ENCODE data around the gene P2RX5. TPM values are rescaled to one million over a fixed set of nuclear protein-coding genes. Genes with fewer than 3 reads are reported as not detected.

The P2RX5 gene
- total RNA-seq, 1 experiment from 2014 or later: 0.66 TPM

DNA sequence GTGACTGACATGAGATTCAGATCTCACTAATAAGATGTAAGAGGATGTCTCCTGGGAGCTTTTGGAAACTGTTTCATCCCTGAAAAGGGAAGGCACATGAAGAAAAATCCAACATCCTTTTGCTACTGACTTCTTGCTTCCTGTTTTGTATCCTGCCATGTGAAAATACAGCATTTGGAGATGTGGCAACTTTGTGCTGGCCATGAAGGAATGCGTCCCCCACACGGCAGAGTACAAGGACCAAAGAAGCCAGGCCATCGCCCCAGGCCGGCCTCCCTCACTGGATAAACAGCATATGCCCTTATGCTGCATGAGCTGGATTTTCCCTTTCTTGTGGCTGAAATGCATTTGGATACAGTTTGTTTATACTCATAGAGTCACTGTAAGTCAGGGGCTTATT, 22.2 kb upstream of the P2RX5 start:
- no TSS peak for BruUV-seq (replicated peaks)
- no peaks in the 10 kb centered on the region for H3K27me3 Mint-ChIP-seq (ENCODE audit: insufficient read depth, unreplicated experiment)
- no peak overlapping the region for H3K27ac Mint-ChIP-seq (ENCODE audit: unreplicated experiment)
- H3K36me3 Mint-ChIP-seq (ENCODE audit: insufficient read depth, unreplicated experiment): peaks cover 29% of the 10 kb centered on the region
- intact Hi-C loops (cut with micrococcal nuclease; ENCODE audit: unreplicated experiment): no loop called here
- no peaks in the 10 kb centered on the region for H3K4me1 ChIP-seq
- H3K9me3 ChIP-seq: no peaks in the 10 kb centered on the region
- TF ChIP-seq, protein P1, sequence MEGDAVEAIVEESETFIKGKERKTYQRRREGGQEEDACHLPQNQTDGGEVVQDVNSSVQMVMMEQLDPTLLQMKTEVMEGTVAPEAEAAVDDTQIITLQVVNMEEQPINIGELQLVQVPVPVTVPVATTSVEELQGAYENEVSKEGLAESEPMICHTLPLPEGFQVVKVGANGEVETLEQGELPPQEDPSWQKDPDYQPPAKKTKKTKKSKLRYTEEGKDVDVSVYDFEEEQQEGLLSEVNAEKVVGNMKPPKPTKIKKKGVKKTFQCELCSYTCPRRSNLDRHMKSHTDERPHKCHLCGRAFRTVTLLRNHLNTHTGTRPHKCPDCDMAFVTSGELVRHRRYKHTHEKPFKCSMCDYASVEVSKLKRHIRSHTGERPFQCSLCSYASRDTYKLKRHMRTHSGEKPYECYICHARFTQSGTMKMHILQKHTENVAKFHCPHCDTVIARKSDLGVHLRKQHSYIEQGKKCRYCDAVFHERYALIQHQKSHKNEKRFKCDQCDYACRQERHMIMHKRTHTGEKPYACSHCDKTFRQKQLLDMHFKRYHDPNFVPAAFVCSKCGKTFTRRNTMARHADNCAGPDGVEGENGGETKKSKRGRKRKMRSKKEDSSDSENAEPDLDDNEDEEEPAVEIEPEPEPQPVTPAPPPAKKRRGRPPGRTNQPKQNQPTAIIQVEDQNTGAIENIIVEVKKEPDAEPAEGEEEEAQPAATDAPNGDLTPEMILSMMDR (IDR thresholded peaks at IDR 0.05; ENCODE audit: insufficient read depth in 1 of 2, low read depth in 1 of 2, low read length in 1 of 2, severe bottlenecking in 1 of 2, unreplicated experiment in 1 of 2): no peak
- H3K4me1 Mint-ChIP-seq (ENCODE audit: low read depth, unreplicated experiment): peaks cover 10% of the 10 kb centered on the region
- no peaks in the 10 kb centered on the region for H3K9me3 Mint-ChIP-seq (ENCODE audit: unreplicated experiment)
- ChIA-PET CTCF (no interaction called here), POLR2A (no interaction called here)
- H3K36me3 ChIP-seq (ENCODE audit: control insufficient read depth, insufficient read depth, low read length): no peaks in the 10 kb centered on the region
- no peaks in the 10 kb centered on the region for H3K27me3 ChIP-seq (replicated peaks; ENCODE audit: control insufficient read depth, insufficient read depth, low read length)
- DNase-seq: no peak
- no peak overlapping the region for H3K4me3 ChIP-seq (ENCODE audit: low read depth, low read length)
- H3K4me3 Mint-ChIP-seq (ENCODE audit: unreplicated experiment): no peak overlapping the region

GRCh38 chr17:3715296-3715695, 19.3 kb upstream of the P2RX5 start:
- no peak overlapping the region for H3K27ac Mint-ChIP-seq (ENCODE audit: unreplicated experiment)
- H3K4me3 Mint-ChIP-seq (ENCODE audit: unreplicated experiment): no peak overlapping the region
- H3K27me3 Mint-ChIP-seq (ENCODE audit: insufficient read depth, unreplicated experiment): no peaks in the 10 kb centered on the region
- no peaks in the 10 kb centered on the region for H3K27me3 ChIP-seq (replicated peaks; ENCODE audit: control insufficient read depth, insufficient read depth, low read length)
- no peaks in the 10 kb centered on the region for H3K4me1 Mint-ChIP-seq (ENCODE audit: low read depth, unreplicated experiment)
- ChIA-PET CTCF (no interaction called here), POLR2A (no interaction called here)
- TF ChIP-seq, protein P1 (IDR thresholded peaks at IDR 0.05; ENCODE audit: insufficient read depth in 1 of 2, low read depth in 1 of 2, low read length in 1 of 2, severe bottlenecking in 1 of 2, unreplicated experiment in 1 of 2): no peak
- no peaks in the 10 kb centered on the region for H3K36me3 ChIP-seq (ENCODE audit: control insufficient read depth, insufficient read depth, low read length)
- intact Hi-C loops (cut with micrococcal nuclease; ENCODE audit: unreplicated experiment): no loop called here
- DNase-seq: no peak
- H3K4me1 ChIP-seq: no peaks in the 10 kb centered on the region
- BruUV-seq (replicated peaks): no TSS peak
- no peaks in the 10 kb centered on the region for H3K9me3 Mint-ChIP-seq (ENCODE audit: unreplicated experiment)
- H3K9me3 ChIP-seq: no peaks in the 10 kb centered on the region
- H3K4me3 ChIP-seq (ENCODE audit: low read depth, low read length): no peak overlapping the region
- peaks cover 30% of the 10 kb centered on the region for H3K36me3 Mint-ChIP-seq (ENCODE audit: insufficient read depth, unreplicated experiment)

GRCh38 chr17:3712811-3713463, 17.0 kb upstream of the P2RX5 start:
- no peak overlapping the region for H3K4me3 Mint-ChIP-seq (ENCODE audit: unreplicated experiment)
- intact Hi-C loops (cut with micrococcal nuclease; ENCODE audit: unreplicated experiment): no loop called here
- no peak overlapping the region for H3K27ac Mint-ChIP-seq (ENCODE audit: unreplicated experiment)
- H3K27me3 ChIP-seq (replicated peaks; ENCODE audit: control insufficient read depth, insufficient read depth, low read length): no peaks in the 10 kb centered on the region
- H3K4me3 ChIP-seq (ENCODE audit: low read depth, low read length): no peak overlapping the region
- DNase-seq: no peak
- H3K9me3 Mint-ChIP-seq (ENCODE audit: unreplicated experiment): no peaks in the 10 kb centered on the region
- H3K36me3 ChIP-seq (ENCODE audit: control insufficient read depth, insufficient read depth, low read length): no peaks in the 10 kb centered on the region
- POLR2A ChIA-PET: no interaction called here
- TF ChIP-seq, protein P1 (IDR thresholded peaks at IDR 0.05; ENCODE audit: insufficient read depth in 1 of 2, low read depth in 1 of 2, low read length in 1 of 2, severe bottlenecking in 1 of 2, unreplicated experiment in 1 of 2): no peak
- H3K36me3 Mint-ChIP-seq (ENCODE audit: insufficient read depth, unreplicated experiment): peaks cover 30% of the 10 kb centered on the region
- no peaks in the 10 kb centered on the region for H3K4me1 Mint-ChIP-seq (ENCODE audit: low read depth, unreplicated experiment)
- no peaks in the 10 kb centered on the region for H3K27me3 Mint-ChIP-seq (ENCODE audit: insufficient read depth, unreplicated experiment)
- H3K4me1 ChIP-seq: no peaks in the 10 kb centered on the region
- H3K9me3 ChIP-seq: no peaks in the 10 kb centered on the region
- CTCF ChIA-PET: no interaction called here
- no TSS peak for BruUV-seq (replicated peaks)
